ENCODE results near the gene MSI2.

Gene MSI2

GRCh38 chr17:57589151-57590034, 333.1 kb downstream of the MSI2 start:
- no peak for DNase-seq

GRCh38 chr17:57593739-57594462, 337.6 kb downstream of the MSI2 start:
- DNase-seq, result no peak

GRCh38 chr17:57594767-57595166, 338.4 kb downstream of the MSI2 start:
- no peak for DNase-seq

- DNase-seq, result no peak
Measured at GRCh38 chr17:57595426-57595825, 339.1 kb downstream of the MSI2 start.

GRCh38 chr17:57595947-57596695, 339.8 kb downstream of the MSI2 start:
- DNase-seq, result no peak

GRCh38 chr17:57597101-57597500, 340.8 kb downstream of the MSI2 start:
- DNase-seq, result no peak

GRCh38 chr17:57597531-57598453, 341.5 kb downstream of the MSI2 start:
- DNase-seq, result peak; percentile 45

GRCh38 chr17:57599271-57600045, 343.1 kb downstream of the MSI2 start:
- DNase-seq, result no peak

- DNase-seq, result no peak
Measured at GRCh38 chr17:57600074-57600473, 343.8 kb downstream of the MSI2 start.

- no peak for DNase-seq
Measured at GRCh38 chr17:57601143-57601735, 344.9 kb downstream of the MSI2 start.

- DNase-seq, result no peak
Measured at GRCh38 chr17:57602896-57603295, 346.6 kb downstream of the MSI2 start.

GRCh38 chr17:57603546-57603945, 347.2 kb downstream of the MSI2 start:
- DNase-seq, result peak; percentile 25

- no peak for DNase-seq
Measured at GRCh38 chr17:57603978-57604377, 347.7 kb downstream of the MSI2 start.

- peak; percentile 77 for DNase-seq
Measured at GRCh38 chr17:57604771-57605674, 348.7 kb downstream of the MSI2 start.

GRCh38 chr17:57605675-57606105, 349.4 kb downstream of the MSI2 start:
- DNase-seq, result no peak

GRCh38 chr17:57606111-57606875, 350.0 kb downstream of the MSI2 start:
- DNase-seq, result no peak

GRCh38 chr17:57607553-57608120, 351.3 kb downstream of the MSI2 start:
- no peak for DNase-seq

- no peak for DNase-seq
Measured at GRCh38 chr17:57608369-57609124, 352.2 kb downstream of the MSI2 start.

Data from NCI-H748 treated with DMSO at 0.1 percent for 48 hours (cell line).